ENCODE data around the gene SEMA6C. TPM values are rescaled to one million over a fixed set of nuclear protein-coding genes. Genes with fewer than 3 reads are reported as not detected.

Gene SEMA6C
- total RNA-seq, 1 experiment from 2014 or later: 2.8 TPM

DNA sequence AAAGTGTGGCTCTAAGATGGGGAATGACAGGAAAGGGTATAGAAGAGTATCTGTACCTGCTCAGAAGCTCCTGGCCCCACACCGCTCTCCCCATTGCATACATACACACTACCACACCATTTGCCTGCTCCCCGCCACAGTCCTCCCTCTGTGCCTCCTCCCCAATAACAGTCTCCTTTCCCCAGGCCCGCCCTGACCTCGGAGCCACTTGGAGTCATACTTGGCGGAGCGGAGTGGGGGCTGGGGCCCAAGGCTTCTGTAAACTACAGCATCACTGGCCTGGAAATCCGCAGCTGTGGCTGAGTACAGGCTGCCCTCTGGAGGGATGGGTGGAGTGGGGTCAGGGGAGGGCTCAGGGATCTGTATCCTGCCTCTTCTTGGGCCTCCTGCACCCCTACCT, 8.6 kb downstream of the SEMA6C start:
- intact Hi-C loops (cut with micrococcal nuclease; ENCODE audit: unreplicated experiment): no loop called here
- POLR2A ChIA-PET: no interaction called here
- Mint-ChIP-seq H3K27ac (ENCODE audit: unreplicated experiment) (no peak overlapping the region), H3K36me3 (ENCODE audit: insufficient read depth, unreplicated experiment) (no peaks in the 10 kb centered on the region), H3K4me1 (ENCODE audit: low read depth, unreplicated experiment) (no peaks in the 10 kb centered on the region), H3K27me3 (ENCODE audit: insufficient read depth, unreplicated experiment) (no peaks in the 10 kb centered on the region), H3K9me3 (ENCODE audit: unreplicated experiment) (no peaks in the 10 kb centered on the region), H3K4me3 (ENCODE audit: unreplicated experiment) (no peak overlapping the region)
- Histone ChIP-seq H3K27me3 (replicated peaks; ENCODE audit: control insufficient read depth, insufficient read depth, low read length) (no peaks in the 10 kb centered on the region), H3K4me1 (no peaks in the 10 kb centered on the region), H3K4me3 (ENCODE audit: low read depth, low read length) (no peak overlapping the region), H3K36me3 (ENCODE audit: control insufficient read depth, insufficient read depth, low read length) (no peaks in the 10 kb centered on the region), H3K9me3 (no peaks in the 10 kb centered on the region)
- BruUV-seq (replicated peaks): no TSS peak
- TF ChIP-seq, protein P1, sequence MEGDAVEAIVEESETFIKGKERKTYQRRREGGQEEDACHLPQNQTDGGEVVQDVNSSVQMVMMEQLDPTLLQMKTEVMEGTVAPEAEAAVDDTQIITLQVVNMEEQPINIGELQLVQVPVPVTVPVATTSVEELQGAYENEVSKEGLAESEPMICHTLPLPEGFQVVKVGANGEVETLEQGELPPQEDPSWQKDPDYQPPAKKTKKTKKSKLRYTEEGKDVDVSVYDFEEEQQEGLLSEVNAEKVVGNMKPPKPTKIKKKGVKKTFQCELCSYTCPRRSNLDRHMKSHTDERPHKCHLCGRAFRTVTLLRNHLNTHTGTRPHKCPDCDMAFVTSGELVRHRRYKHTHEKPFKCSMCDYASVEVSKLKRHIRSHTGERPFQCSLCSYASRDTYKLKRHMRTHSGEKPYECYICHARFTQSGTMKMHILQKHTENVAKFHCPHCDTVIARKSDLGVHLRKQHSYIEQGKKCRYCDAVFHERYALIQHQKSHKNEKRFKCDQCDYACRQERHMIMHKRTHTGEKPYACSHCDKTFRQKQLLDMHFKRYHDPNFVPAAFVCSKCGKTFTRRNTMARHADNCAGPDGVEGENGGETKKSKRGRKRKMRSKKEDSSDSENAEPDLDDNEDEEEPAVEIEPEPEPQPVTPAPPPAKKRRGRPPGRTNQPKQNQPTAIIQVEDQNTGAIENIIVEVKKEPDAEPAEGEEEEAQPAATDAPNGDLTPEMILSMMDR (IDR thresholded peaks at IDR 0.05; ENCODE audit: insufficient read depth in 1 of 2, low read depth in 1 of 2, low read length in 1 of 2, severe bottlenecking in 1 of 2, unreplicated experiment in 1 of 2): no peak
- CTCF ChIA-PET: interaction anchor here (0.6 kb wide), 1 partner anchor 142 kb away, joined by 4 read pairs; no protein-coding TSS in a partner anchor
- no peak for DNase-seq

DNA sequence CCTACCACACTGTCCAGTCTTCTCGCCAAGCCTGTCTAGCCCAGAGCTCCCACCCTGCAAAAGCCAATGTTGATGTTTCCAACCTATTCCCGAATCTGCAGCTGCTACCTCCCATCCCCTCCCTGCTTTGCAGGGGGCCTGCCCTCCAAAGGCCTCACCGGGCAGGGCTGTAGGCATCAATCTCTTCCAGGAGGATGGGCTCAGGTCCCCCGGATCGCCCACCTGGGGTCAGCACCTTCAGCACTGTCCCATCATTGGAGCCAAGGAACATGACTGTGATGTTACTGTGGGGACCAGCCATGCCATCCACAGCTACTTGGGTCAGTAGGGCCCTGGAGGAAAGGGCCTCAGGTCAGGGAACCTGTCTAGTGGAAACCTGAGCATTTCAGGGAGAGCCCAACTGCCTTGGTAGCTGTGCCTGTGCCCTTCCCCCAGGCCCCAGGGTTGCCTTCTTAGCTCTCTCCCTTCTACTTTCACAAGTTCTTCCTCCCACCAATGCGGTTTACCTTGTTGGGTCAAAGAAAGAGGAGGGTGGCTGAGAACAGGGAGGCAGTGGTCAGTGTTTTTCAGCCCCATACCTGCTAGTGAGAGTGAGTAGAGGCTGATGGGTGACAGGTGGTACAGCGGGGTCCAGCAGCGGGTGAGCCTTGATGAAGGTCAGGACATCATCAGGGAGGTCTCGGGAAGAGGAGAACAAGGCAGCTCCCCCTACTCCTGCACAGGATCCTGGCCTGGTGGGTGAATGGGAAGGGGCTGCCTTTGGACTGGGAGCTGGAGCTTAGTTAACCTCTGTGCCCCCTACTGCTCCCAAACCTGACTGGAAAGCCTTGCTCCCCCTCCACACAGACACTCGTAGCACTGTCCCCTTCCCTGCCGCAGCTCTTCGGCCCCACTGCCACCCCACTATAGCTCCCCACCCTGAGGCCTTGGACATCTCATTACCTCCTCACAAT, 10.7 kb downstream of the SEMA6C start:
- ChIA-PET POLR2A (no interaction called here), CTCF (interaction anchor here (1.3 kb wide), 1 partner anchor 36 kb away, joined by 4 read pairs; no protein-coding TSS in a partner anchor)
- H3K4me1 Mint-ChIP-seq (ENCODE audit: low read depth, unreplicated experiment): no peaks in the 10 kb centered on the region
- H3K27me3 ChIP-seq (replicated peaks; ENCODE audit: control insufficient read depth, insufficient read depth, low read length): no peaks in the 10 kb centered on the region
- no peak for DNase-seq
- no peak overlapping the region for H3K27ac Mint-ChIP-seq (ENCODE audit: unreplicated experiment)
- H3K36me3 Mint-ChIP-seq (ENCODE audit: insufficient read depth, unreplicated experiment): peaks cover 7% of the 10 kb centered on the region
- H3K4me1 ChIP-seq: peaks cover 5% of the 10 kb centered on the region; the same call in 1 of the 2 replicates
- no peaks in the 10 kb centered on the region for H3K9me3 ChIP-seq
- TF ChIP-seq, protein P1 (IDR thresholded peaks at IDR 0.05; ENCODE audit: insufficient read depth in 1 of 2, low read depth in 1 of 2, low read length in 1 of 2, severe bottlenecking in 1 of 2, unreplicated experiment in 1 of 2): peak in 1 of 2 experiments; percentile 23
- H3K4me3 ChIP-seq (ENCODE audit: low read depth, low read length): no peak overlapping the region
- H3K4me3 Mint-ChIP-seq (ENCODE audit: unreplicated experiment): no peak overlapping the region
- H3K27me3 Mint-ChIP-seq (ENCODE audit: insufficient read depth, unreplicated experiment): no peaks in the 10 kb centered on the region
- intact Hi-C loops (cut with micrococcal nuclease; ENCODE audit: unreplicated experiment): no loop called here
- no peaks in the 10 kb centered on the region for H3K36me3 ChIP-seq (ENCODE audit: control insufficient read depth, insufficient read depth, low read length)
- no peaks in the 10 kb centered on the region for H3K9me3 Mint-ChIP-seq (ENCODE audit: unreplicated experiment)
- no TSS peak for BruUV-seq (replicated peaks)

DNA sequence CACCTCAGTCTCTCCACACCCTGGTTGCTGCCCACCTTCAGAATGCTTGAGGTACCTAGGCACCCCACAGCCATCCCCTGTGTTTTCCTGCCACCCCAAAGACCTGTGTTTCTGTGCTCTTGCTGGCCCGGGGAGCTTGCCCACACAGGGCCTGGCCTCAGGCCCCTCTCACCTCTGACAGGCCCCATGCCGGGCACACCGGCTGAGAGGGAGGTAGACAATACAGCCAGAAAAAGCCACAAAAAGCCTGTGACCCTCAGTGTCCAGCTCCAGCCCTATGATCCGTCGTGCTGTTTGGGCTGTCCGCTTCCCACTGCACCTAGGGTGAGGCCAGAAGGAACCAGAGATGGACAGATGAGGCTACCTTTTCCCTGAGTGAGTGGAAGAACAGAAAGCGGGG, 11.4 kb downstream of the SEMA6C start:
- ChIA-PET POLR2A (no interaction called here), CTCF (no interaction called here)
- Mint-ChIP-seq H3K36me3 (ENCODE audit: insufficient read depth, unreplicated experiment) (peaks cover 7% of the 10 kb centered on the region), H3K27me3 (ENCODE audit: insufficient read depth, unreplicated experiment) (no peaks in the 10 kb centered on the region), H3K4me1 (ENCODE audit: low read depth, unreplicated experiment) (no peaks in the 10 kb centered on the region), H3K9me3 (ENCODE audit: unreplicated experiment) (no peaks in the 10 kb centered on the region), H3K4me3 (ENCODE audit: unreplicated experiment) (no peak overlapping the region), H3K27ac (ENCODE audit: unreplicated experiment) (no peak overlapping the region)
- H3K27me3 ChIP-seq (replicated peaks; ENCODE audit: control insufficient read depth, insufficient read depth, low read length): no peaks in the 10 kb centered on the region
- no peak overlapping the region for H3K4me3 ChIP-seq (ENCODE audit: low read depth, low read length)
- TF ChIP-seq, protein P1 (IDR thresholded peaks at IDR 0.05; ENCODE audit: insufficient read depth in 1 of 2, low read depth in 1 of 2, low read length in 1 of 2, severe bottlenecking in 1 of 2, unreplicated experiment in 1 of 2): no peak
- BruUV-seq (replicated peaks): no TSS peak
- H3K9me3 ChIP-seq: no peaks in the 10 kb centered on the region
- peaks cover 5% of the 10 kb centered on the region; the same call in 1 of the 2 replicates for H3K4me1 ChIP-seq
- intact Hi-C loops (cut with micrococcal nuclease; ENCODE audit: unreplicated experiment): no loop called here
- no peak for DNase-seq
- no peaks in the 10 kb centered on the region for H3K36me3 ChIP-seq (ENCODE audit: control insufficient read depth, insufficient read depth, low read length)
